Smooth muscle cell of the brain vasculature (primary cell): ENCODE measurements around the gene KSR2.

Source experiments
- DNase-seq: peaks from one replicate; pipeline ENCODE4 v3.0.0-alpha.2; 2012; ENCODE audit warnings: low read depth, low spot score

KSR2 gene

GRCh38 chr12:117461732-117462131, 507.1 kb downstream of the KSR2 start:
- no peak for DNase-seq

- no peak for DNase-seq
Observed at GRCh38 chr12:117459229-117459628, 509.6 kb downstream of the KSR2 start.

DNA sequence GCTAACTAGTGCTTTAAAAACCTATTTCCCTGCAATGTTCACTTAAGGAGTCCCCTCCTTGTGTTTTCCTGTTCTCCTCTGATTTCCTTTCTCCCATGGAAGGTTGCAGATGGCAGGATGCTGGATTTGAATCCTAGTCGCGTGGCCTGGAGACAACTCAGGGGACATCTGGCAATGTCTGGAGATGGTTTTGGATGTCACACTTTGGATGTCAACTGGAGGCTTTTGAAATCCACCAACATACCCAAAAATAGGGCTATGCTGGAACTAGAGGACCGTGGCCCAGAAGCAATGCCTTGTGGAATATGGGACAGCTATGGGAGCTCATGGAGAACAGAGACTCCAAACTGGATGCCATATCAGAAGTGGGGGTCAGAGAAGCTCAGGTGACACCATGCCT, 511.6 kb downstream of the KSR2 start:
- no peak for DNase-seq

GRCh38 chr12:117456076-117456475, 512.7 kb downstream of the KSR2 start:
- no peak for DNase-seq

DNA sequence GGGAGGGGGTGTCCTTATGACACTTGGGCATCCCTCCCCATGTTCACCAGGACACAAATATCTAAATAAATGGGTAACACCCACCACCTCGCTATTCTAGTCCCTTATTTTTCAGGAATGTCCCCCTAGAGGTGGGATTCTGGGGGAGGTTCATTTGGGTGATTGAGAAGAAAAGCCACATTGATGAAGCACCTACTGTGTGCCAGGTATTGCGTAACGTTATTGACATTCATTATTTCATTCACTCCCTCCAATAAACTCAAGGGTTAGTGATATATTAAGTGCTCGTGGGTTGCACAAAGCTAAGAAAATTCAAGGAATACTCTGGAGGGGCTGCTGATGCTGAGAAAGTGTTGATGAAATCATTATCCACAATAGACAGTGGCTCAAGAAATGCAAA, 514.8 kb downstream of the KSR2 start:
- DNase-seq, result no peak

- no peak for DNase-seq
Observed at GRCh38 chr12:117452112-117452511, 516.7 kb downstream of the KSR2 start.

GRCh38 chr12:117450209-117450608, 518.6 kb downstream of the KSR2 start:
- no peak for DNase-seq

GRCh38 chr12:117447665-117448366, 521.0 kb downstream of the KSR2 start:
- DNase-seq, result no peak

- no peak for DNase-seq
Observed at GRCh38 chr12:117444781-117445180, 524.0 kb downstream of the KSR2 start.

GRCh38 chr12:117441751-117442150, 527.0 kb downstream of the KSR2 start:
- no peak for DNase-seq

- DNase-seq, result no peak
Observed at GRCh38 chr12:117440384-117440783, 528.4 kb downstream of the KSR2 start.

DNA sequence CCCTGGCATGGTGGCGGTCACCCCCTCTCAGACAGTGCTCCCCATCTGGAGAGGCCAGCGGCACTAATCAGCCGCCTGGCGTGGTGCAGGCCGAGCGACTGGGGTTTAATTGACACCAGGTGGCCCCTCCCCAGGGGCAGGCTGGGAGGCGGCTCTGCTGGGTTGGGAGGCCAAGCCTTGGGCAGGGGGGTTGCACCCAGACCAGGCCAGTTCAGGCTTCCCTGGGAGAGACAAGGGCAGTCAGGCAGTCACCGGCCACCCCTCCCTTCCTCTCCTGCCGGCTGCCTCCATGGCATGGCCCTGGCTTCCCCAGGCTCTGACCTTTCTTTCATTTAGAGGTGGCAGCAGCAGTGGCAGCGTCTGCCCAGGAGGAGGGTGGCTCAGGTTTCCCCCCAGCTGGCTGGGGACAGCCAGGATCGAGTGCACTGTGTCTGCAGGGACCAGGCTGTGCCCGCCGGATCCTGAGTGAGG, 529.2 kb downstream of the KSR2 start:
- DNase-seq, result no peak

DNA sequence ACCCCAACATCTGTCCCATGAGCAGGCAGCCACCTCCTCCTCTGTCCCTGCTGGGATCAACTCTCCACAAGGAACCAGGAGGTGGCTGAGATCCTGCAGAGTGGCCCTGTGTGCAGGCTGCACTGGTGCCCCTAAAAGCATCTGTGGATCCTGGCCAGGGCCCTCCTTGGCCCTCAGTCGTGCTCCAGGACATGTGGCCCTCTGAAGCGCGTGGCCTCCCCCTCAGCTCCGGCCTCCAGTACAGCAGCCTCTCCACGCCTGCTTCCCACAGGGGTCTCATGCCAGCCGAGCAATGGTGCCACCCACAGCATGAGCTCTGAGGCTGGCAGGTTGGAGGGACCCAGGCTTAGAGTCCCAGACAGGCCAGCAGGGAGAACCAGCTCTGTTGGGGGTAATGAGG, 530.0 kb downstream of the KSR2 start:
- DNase-seq, result no peak

DNA sequence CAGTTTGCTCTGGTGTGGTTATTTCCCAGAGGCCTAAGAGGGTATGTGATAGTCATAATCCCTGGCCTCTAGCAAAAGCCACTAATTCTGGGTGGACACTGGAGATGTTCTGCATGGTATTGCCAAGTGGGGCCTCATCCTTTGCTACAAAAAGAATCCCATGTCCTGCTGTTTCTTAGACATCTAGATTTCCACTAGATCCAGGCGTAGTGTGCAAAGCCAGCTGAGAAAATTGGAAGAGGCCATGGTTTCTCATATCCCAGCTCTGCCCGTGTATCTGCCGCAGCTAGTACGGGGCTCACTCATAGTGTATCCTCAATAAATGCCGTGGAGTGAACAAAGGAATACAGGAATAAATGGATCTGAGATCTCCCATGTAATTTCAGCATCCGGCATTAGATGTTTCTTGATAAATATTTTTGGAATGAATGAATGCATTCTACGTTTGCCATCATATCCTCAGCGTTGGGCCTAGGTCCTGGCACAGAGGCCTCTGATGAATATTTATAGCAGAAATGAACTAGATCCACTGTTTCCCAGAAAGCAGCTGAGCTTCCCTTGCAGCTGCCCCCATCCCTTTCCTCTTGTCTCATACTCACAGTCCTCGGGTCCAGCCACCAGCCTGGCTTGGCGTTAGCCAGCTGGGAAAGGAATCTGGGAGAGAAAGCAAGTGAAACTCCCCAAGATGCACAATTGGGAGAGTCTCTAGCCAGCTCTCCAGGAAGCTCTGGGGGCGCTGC, 531.1 kb downstream of the KSR2 start:
- no peak for DNase-seq

- DNase-seq, result no peak
Observed at GRCh38 chr12:117433878-117434277, 534.9 kb downstream of the KSR2 start.

- DNase-seq, result no peak
Observed at GRCh38 chr12:117430246-117430645, 538.5 kb downstream of the KSR2 start.

DNA sequence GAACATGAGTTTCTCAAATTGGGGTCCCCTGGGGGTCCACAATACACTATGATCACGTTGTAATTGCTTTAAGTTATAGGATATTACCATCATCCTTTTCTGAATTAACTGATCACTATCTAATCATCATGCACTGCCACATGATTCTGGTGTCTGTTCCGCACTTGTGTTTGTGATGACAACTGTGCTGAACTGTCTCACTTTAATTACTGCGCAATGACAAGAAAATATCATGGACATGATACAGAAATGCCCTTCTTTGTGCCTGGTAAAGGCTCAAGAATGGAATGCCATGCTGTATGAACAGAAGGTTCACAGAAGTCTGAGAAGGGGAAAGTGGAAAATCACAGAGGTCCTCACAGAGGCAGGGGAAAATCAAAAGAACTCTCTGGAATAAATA, 541.6 kb downstream of the KSR2 start:
- no peak for DNase-seq

DNA sequence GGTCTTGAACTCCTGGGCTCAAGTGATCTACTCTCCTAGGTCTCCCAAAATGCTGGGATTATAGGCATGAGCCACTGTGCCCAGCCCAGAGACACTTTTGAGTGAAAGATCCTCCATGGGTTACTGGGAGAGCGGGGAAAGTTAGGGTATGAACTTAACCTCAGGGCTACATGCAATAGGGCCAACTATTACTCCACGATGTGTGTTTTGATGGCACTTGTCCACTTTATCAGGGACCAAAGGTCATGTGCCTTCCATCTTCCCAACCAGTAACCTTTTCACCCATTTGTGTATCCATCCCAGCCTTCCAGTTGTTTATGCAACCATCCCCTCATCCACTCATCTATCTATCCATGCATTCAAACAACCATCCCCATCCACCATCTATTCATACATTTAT, 546.8 kb downstream of the KSR2 start:
- DNase-seq, result no peak

DNA sequence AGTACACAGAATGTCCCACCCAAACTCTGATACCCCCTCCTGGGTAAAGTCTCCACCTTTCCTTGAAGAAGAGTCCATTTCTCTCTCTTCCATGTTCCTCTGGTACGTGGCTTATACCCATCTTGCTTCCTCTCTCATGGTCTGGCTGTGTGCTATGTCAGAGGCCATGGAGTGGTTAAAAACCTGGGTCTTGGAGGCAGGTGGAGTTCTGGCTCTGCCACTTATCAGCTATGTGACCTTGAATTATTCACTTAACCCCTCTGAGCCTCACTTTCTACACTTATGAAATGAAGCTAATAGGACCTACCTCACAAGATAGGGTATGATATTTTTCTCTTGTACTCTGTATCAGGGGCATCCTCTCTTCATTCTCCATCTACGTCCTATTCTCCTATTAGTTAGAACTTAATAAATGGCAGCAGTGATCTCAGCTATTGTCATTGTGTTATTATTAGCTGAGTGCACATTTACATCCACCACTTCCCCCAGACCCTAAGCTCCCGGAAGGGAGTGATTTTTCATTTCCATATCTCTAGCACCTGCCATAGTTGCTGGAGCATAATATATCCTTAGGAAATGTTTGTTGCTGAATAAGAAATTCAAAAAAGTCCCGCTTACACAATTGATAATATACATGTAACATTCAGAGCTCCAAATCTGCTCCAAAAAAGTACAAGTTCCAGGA, 547.6 kb downstream of the KSR2 start:
- no peak for DNase-seq

GRCh38 chr12:117417004-117417403, 551.8 kb downstream of the KSR2 start:
- DNase-seq, result no peak

- DNase-seq, result no peak
Observed at GRCh38 chr12:117412465-117413188, 556.2 kb downstream of the KSR2 start.

DNA sequence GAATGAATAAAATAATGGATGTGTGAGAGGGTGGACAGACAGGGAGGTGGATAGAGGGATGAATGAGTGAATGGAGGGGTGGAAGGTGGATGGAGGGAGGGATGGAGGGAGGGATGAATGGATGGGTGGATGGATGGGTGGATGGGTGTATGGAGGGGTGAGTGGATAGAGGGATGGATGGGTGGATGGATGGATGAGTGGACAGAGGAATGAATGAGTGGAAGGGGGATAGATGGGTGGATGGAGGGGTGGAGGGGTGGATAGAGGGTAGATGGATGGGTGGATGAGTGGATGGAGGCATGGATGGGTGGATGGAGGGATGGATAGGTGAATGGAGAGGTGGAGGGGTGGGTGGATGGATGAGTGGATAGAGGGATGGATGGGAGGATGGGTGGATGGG, 559.5 kb downstream of the KSR2 start:
- no peak for DNase-seq
